Measurements from ENCODE around the gene NVL.

- TF ChIP-seq CTCF (IDR thresholded peaks at IDR 0.05) (no peak), POLR2AphosphoS5 (IDR thresholded peaks at IDR 0.05) (no peak)
Observed at GRCh38 chr1:224304767-224305166, 25.2 kb downstream of the NVL start.

Measured in breast epithelium (tissue), 3 donors.